WI38 (cell line): ENCODE data around the gene MTFR2.

Experiments used
- H3K4me3 ChIP-seq: 2 replicates; pipeline ENCODE4 v1.5.1; 2011; ENCODE audit warnings: low read depth, mild to moderate bottlenecking, control low read depth, low read length
- TF ChIP-seq, protein P1 (sequence below): IDR thresholded peaks from 2 replicates; pipeline ENCODE4 v1.5.1; 2012; ENCODE audit warnings: low read depth, mild to moderate bottlenecking, control low read depth, low read length

The MTFR2 gene

DNA sequence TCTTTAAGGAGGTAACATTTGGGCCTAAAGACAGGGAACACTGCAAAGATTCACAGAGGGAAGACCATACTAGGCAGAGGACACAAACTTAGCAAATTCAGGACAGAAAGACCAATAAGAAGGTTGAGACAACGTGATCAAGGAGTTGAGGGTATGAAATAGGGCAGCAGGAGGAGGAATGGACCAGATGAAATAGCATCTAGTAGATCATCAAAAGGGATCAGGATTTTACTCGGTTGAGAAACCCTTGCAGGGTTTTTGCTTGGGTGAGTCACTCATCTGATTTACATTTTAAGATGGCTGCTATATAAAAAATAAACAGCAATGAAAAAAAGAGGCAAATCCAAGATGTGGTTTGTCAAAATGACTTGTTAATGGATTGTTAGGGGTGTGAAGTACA, 34.8 kb upstream of the MTFR2 start:
- TF ChIP-seq, protein P1, sequence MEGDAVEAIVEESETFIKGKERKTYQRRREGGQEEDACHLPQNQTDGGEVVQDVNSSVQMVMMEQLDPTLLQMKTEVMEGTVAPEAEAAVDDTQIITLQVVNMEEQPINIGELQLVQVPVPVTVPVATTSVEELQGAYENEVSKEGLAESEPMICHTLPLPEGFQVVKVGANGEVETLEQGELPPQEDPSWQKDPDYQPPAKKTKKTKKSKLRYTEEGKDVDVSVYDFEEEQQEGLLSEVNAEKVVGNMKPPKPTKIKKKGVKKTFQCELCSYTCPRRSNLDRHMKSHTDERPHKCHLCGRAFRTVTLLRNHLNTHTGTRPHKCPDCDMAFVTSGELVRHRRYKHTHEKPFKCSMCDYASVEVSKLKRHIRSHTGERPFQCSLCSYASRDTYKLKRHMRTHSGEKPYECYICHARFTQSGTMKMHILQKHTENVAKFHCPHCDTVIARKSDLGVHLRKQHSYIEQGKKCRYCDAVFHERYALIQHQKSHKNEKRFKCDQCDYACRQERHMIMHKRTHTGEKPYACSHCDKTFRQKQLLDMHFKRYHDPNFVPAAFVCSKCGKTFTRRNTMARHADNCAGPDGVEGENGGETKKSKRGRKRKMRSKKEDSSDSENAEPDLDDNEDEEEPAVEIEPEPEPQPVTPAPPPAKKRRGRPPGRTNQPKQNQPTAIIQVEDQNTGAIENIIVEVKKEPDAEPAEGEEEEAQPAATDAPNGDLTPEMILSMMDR = no peak
- peak overlapping the region; percentile 11; the same call in 1 of the 2 replicates for H3K4me3 ChIP-seq

GRCh38 chr6:136282906-136283305, 32.8 kb upstream of the MTFR2 start:
- no peak overlapping the region for H3K4me3 ChIP-seq
- TF ChIP-seq, protein P1 = no peak

DNA sequence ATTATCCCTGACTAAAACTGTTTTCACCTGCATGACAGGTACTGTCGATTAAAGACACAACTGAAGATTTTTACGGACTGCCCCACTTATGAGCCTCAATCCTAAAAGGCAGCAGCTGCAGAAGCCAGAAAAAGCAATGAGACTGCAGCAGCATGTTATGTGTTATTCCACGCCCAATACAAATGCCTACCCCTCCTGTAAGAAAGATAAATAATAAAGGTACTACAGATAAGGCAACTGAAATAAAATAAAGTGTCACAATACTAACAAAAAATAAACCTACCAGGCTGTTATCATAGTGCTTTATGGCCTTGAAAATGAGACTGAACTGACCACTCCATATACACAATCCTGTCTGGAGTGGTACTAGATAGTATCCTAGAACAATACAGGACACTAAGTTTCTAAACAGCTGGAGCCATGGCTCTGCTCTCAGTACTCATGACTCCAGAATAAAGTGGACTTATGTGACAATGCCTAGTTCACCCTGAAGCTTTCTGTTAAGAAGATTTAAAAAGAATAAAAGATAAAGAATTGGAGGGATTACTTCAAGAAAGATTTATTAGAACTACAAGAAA, 30.0 kb upstream of the MTFR2 start:
- TF ChIP-seq, protein P1 = no peak

GRCh38 chr6:136274062-136274461, 24.0 kb upstream of the MTFR2 start:
- H3K4me3 ChIP-seq = no peak overlapping the region
- TF ChIP-seq, protein P1 = no peak

More for the DNA sequence above, 30.0 kb upstream of the MTFR2 start:
- no peak overlapping the region for H3K4me3 ChIP-seq

- TF ChIP-seq, protein P1 = no peak
- H3K4me3 ChIP-seq = no peak overlapping the region
Measured at GRCh38 chr6:136265101-136265500, 15.0 kb upstream of the MTFR2 start.

GRCh38 chr6:136262940-136263339, 12.8 kb upstream of the MTFR2 start:
- H3K4me3 ChIP-seq = no peak overlapping the region
- TF ChIP-seq, protein P1 = no peak

DNA sequence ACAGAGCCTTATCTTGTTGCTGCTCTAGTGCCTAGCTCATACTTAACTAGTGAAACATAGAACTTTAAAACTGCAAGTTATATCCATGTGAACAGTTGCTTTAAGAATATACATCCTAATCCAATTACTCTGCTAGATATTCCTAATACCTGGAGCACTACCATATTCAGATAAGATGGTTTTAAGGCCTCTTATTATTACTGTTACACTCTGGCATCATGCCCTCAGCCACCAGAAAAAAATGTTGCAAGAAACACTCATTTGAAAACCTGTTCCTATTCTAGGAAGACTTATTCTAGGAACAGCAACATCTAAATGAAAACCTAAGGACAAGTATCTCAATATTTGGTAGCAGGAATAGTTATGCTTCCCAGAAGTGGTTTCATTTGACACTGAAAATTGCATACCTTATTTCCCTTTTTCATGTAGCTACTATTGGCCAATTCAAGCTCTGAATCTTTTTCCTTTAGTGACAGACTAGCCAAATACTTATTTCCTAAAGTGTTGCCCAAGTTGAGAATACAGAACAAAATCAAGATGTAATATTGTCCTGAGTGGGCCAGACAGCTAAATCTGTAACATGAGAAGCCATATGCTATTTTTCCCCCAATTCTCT, 4.8 kb upstream of the MTFR2 start:
- TF ChIP-seq, protein P1 = no peak
- no peak overlapping the region for H3K4me3 ChIP-seq
